ENCODE results near the gene PTGIR.

Gene PTGIR

GRCh38 chr19:46650445-46650844 is 25.6 kb upstream of the PTGIR start:
- no peak for DNase-seq (ENCODE audit: low read depth in 1 of 2, low spot score in 1 of 2)
- in situ Hi-C loops (cut with HindIII; ENCODE audit: low pct_unique_long_range_greater_than_20kb, low sequenced_read_pairs), result no loop called here
- no peak for TF ChIP-seq JUND (IDR thresholded peaks at IDR 0.05; ENCODE audit: low read depth)

- in situ Hi-C loops (cut with HindIII; ENCODE audit: low pct_unique_long_range_greater_than_20kb, low sequenced_read_pairs), result no loop called here
- no peak for DNase-seq (ENCODE audit: low read depth in 1 of 2, low spot score in 1 of 2)
- no peak for TF ChIP-seq JUND (IDR thresholded peaks at IDR 0.05; ENCODE audit: low read depth)
These were observed 24.4 kb upstream of the PTGIR start for GRCh38 chr19:46648961-46649960.

DNA sequence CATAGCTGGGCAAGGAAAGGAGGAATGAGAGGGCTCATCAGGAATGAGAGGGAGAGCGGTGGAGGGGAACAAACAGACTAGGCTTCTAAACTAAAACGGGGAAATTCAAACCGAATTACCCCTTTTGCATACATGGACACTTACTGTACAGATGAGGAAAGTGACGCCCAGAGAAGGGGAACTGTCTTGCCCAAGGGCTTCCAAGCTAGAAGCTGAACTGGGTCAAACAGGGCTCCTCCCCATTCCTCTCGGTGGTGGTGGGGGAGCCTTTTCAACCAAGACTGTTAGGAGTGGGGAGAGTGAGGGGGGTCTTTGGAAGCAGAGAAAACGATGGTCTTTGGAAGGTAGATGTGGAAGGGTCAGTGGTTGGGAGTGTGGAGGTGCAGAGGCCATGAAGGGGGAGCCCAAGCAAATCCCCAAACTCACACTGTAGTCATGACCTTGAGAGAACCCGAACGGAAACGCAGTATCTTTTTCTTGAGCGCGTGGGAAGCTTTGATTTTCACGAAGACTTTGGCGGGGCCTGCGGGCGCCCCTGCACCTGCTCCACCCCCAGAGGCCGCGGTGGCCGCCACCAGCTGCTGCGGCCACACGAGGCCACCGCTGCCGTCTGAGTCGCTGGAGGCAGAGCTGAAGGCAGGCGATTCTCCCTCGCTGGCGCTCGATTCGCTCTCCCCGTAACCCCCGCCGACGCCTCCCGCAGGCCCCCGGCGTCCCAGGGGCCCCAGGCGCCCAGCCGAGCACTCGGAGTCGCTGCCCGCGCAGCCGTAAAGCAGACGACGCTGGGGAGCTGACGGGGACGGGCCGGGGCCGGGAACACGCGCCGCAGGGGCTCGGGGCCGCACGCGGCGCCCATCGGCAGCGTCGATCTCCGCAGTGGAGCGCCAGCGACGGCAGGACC is 23.4 kb upstream of the PTGIR start:
- TF ChIP-seq JUND (IDR thresholded peaks at IDR 0.05; ENCODE audit: low read depth), result no peak
- no peak for DNase-seq (ENCODE audit: low read depth in 1 of 2, low spot score in 1 of 2)
- in situ Hi-C loops (cut with HindIII; ENCODE audit: low pct_unique_long_range_greater_than_20kb, low sequenced_read_pairs), result no loop called here

- DNase-seq (ENCODE audit: low read depth in 1 of 2, low spot score in 1 of 2), result no peak
- TF ChIP-seq JUND (IDR thresholded peaks at IDR 0.05; ENCODE audit: low read depth), result no peak
- in situ Hi-C loops (cut with HindIII; ENCODE audit: low pct_unique_long_range_greater_than_20kb, low sequenced_read_pairs), result no loop called here
These were observed 21.5 kb upstream of the PTGIR start for GRCh38 chr19:46646402-46646801.

DNA sequence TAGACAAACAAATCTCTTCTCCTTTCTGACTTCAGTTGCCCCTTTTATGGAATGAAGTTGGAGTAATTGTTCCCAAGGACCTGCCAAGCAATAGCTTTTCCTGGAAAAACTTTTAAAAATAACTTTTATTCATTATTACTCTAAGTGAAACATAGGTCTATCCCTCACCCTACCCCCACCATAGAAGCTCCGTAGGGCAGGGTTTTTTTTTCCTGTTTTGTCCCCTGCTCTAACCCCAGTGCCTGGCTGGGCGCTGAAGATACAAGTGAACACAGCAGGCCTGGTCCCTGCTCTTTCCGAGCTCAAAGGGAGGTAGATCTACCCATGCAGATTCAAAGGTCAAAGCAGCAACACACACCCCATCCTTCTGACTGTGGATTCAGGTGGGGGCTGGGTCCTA is 19.8 kb upstream of the PTGIR start:
- TF ChIP-seq JUND (IDR thresholded peaks at IDR 0.05; ENCODE audit: low read depth), result no peak
- in situ Hi-C loops (cut with HindIII; ENCODE audit: low pct_unique_long_range_greater_than_20kb, low sequenced_read_pairs), result no loop called here
- DNase-seq (ENCODE audit: low read depth in 1 of 2, low spot score in 1 of 2), result no peak

DNA sequence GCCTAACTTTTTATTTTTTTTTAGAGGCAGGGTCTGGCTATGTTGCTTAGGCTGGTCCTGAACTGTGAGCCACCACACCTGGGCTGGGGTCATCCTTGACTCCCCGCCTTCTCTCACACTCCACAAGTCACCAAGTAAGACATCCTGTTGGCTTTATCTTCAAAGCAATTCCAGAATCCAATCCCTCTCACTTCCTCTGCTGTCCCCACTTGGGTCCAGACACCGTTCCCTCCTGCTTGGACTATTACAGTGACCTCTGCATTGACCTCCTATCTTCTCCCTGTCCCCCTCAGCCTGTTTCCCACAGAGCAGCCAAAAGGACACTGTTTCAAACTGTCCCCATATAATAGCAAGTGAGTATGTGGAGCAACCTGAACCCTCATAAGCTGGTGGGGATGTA is 15.8 kb upstream of the PTGIR start:
- in situ Hi-C loops (cut with HindIII; ENCODE audit: low pct_unique_long_range_greater_than_20kb, low sequenced_read_pairs), result no loop called here
- DNase-seq (ENCODE audit: low read depth in 1 of 2, low spot score in 1 of 2), result no peak
- no peak for TF ChIP-seq JUND (IDR thresholded peaks at IDR 0.05; ENCODE audit: low read depth)

GRCh38 chr19:46639358-46640182 is 14.7 kb upstream of the PTGIR start:
- in situ Hi-C loops (cut with HindIII; ENCODE audit: low pct_unique_long_range_greater_than_20kb, low sequenced_read_pairs), result no loop called here
- no peak for DNase-seq (ENCODE audit: low read depth in 1 of 2, low spot score in 1 of 2)
- no peak for TF ChIP-seq JUND (IDR thresholded peaks at IDR 0.05; ENCODE audit: low read depth)

DNA sequence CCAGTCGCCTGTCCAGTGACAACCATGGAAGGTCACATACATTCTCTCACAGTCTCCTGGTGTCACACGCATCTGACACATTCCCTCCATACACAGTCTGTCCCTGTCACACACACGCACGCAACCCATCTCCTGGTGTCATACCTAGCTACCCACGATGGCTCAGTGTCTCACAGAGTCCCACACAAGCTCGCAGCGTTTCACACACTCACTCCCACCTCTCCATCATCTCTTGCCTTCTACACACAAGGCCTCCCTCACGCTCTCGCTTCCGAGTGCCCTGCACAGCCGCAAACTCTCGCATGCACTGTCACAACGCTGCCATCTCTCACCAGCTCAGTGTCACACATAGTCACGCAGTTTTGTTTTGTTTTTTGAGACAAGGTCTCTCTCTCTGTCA is 12.3 kb upstream of the PTGIR start:
- TF ChIP-seq JUND (IDR thresholded peaks at IDR 0.05; ENCODE audit: low read depth), result no peak
- in situ Hi-C loops (cut with HindIII; ENCODE audit: low pct_unique_long_range_greater_than_20kb, low sequenced_read_pairs), result no loop called here
- DNase-seq (ENCODE audit: low read depth in 1 of 2, low spot score in 1 of 2), result no peak

DNA sequence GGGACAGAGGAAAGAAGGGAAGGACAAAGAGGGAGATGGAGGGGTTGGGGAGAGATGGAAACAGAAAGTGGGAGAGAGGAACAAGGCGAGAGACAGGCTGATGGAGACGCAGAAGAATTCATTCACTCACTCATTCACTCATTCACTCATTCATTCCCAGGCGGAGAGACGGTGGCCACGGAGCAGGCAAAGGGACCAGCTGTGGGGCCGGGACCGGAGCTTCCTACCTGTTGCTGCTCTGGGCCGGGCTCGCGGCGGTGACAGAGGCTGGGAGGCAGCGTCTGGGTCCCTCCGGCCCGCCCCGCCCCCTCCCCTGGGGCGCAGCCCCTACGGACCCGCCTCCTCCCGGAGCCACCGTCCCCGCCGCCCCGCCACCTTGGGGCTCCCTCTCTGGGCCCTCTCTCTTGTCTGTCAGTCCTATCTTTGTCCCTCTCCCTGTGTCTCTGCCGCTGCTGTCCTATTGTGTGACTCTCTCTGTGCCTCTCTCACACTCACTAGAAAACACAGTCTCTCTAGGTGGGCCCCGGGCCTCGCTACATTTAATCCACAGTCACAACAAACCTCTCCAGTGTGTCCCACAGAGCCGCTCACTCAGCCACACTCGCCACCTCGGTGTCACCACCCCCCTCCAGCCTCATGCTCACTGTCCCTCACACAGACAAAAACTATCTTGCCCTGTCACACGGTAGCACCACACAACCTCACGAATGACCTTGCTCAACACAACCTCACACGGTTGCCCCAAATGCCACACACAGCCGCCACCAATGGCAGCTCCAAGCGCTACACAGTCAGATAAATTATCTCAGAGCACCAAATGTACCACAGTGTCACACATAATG is 11.3 kb upstream of the PTGIR start, which contains the start of gene GNG8:
GNG8 (minus strand) TSS at position 283 of the 842 bp plus-strand sequence. CDS start 1,520 bp downstream, outside the sequence.
- DNase-seq (ENCODE audit: low read depth in 1 of 2, low spot score in 1 of 2), result no peak
- no peak for TF ChIP-seq JUND (IDR thresholded peaks at IDR 0.05; ENCODE audit: low read depth)
- in situ Hi-C loops (cut with HindIII; ENCODE audit: low pct_unique_long_range_greater_than_20kb, low sequenced_read_pairs), result no loop called here

DNA sequence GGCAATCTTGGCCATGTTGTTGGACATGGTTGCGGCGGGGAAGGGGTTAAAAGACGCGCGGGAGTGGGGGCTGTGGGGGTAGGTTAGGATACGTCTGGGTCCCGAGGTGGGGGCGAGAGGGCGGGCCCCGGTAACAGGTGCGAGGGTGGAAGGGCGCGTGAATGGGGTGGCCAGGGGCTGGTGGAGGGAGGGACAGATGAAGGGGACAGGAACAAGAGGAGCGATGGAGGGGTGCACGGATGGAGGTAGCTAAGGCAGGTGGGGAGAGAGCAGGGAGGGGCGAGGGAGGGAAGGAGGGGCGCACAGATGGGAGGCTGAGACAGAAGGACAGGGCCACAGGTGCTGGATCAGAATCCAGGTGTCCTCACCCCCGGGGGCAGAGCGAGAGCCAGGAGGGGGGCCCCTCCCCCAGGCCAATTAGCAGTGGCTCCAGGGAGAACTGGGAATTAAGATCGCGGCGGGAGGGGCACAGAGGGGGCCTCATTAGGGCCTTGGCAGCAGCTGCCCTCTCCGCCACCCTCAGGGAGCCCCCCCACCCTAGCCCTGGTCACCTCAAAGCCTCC is 9.8 kb upstream of the PTGIR start:
- no peak for DNase-seq (ENCODE audit: low read depth in 1 of 2, low spot score in 1 of 2)
- TF ChIP-seq JUND (IDR thresholded peaks at IDR 0.05; ENCODE audit: low read depth), result no peak
- in situ Hi-C loops (cut with HindIII; ENCODE audit: low pct_unique_long_range_greater_than_20kb, low sequenced_read_pairs), result no loop called here

GRCh38 chr19:46634045-46634655 is 9.3 kb upstream of the PTGIR start:
- in situ Hi-C loops (cut with HindIII; ENCODE audit: low pct_unique_long_range_greater_than_20kb, low sequenced_read_pairs), result no loop called here
- peak; percentile 77 to 93 for DNase-seq (ENCODE audit: low read depth in 1 of 2, low spot score in 1 of 2)
- TF ChIP-seq JUND (IDR thresholded peaks at IDR 0.05; ENCODE audit: low read depth), result no peak
